Measurements from ENCODE around the gene MAPK13.
"Not testable (repeated sequence)": the region's sequence is repeated elsewhere in the genome, so short reads cannot be mapped to it uniquely, and the experiment has no call there.

DNA sequence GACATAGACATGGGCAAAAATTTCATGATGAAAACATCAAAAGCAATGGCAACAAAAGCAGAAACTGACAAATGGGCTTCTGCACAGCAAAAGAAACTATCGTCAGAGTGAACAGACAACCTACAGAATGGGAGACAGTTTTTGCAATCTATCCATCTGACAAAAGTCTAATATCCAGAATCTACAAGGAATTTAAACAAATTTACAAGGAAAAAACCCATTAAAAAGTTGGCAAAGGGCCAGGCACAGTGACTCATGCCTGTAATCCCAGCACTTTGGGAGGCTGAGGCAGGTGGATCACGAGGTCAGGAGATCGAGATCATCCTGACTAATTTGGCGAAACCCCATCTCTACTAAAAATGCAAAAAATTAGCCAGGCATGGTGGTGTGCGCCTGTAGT is 42.1 kb upstream of the MAPK13 start:
- TF ChIP-seq, protein P1, sequence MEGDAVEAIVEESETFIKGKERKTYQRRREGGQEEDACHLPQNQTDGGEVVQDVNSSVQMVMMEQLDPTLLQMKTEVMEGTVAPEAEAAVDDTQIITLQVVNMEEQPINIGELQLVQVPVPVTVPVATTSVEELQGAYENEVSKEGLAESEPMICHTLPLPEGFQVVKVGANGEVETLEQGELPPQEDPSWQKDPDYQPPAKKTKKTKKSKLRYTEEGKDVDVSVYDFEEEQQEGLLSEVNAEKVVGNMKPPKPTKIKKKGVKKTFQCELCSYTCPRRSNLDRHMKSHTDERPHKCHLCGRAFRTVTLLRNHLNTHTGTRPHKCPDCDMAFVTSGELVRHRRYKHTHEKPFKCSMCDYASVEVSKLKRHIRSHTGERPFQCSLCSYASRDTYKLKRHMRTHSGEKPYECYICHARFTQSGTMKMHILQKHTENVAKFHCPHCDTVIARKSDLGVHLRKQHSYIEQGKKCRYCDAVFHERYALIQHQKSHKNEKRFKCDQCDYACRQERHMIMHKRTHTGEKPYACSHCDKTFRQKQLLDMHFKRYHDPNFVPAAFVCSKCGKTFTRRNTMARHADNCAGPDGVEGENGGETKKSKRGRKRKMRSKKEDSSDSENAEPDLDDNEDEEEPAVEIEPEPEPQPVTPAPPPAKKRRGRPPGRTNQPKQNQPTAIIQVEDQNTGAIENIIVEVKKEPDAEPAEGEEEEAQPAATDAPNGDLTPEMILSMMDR (IDR thresholded peaks at IDR 0.05): not testable (repeated sequence)
- TF ChIP-seq POLR2A, POLR2AphosphoS5 (IDR thresholded peaks at IDR 0.05): not testable (repeated sequence)

Measured in breast epithelium (tissue), 3 donors.